Activated CD8-positive, alpha-beta memory T cell treated with anti-CD3 and anti-CD28 coated beads for 4 hours (primary cell): ENCODE measurements around the gene ALG1L2.
"Not testable (repeated sequence)": the region's sequence is repeated elsewhere in the genome, so short reads cannot be mapped to it uniquely, and the experiment has no call there.

Experiments used
- DNase-seq, 2 donors: peaks; one replicate each; pipeline ENCODE4 v3.0.0-alpha.2; 2020; ENCODE audit warnings: low read depth in 2 of 2

Gene ALG1L2

GRCh38 chr3:130122891-130123775, 41.5 kb downstream of the ALG1L2 start:
- DNase-seq: not testable (repeated sequence)

DNA sequence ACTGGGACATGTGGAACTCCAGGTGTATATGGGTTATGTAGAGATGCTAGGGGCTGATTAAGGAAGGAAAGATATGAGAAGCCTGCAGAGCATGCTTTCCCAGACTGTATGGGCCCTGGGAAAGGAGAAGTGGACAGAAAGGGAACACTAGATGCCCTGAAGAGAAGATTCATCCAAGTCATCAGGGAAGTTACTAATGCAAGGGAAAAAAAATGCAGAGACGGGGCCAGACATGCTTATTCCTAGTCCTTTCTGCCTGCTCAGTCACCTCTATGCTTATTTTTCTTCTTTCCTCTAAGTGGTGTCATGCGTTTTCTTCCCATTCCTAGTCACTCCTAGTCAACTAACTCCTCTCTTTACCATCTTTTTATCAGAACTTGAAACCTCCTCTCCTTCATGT, 43.8 kb downstream of the ALG1L2 start:
- DNase-seq: not testable (repeated sequence)

GRCh38 chr3:130136337-130136736, 54.7 kb downstream of the ALG1L2 start:
- DNase-seq: not testable (repeated sequence)

GRCh38 chr3:130137685-130138084, 56.1 kb downstream of the ALG1L2 start:
- DNase-seq: not testable (repeated sequence)

DNA sequence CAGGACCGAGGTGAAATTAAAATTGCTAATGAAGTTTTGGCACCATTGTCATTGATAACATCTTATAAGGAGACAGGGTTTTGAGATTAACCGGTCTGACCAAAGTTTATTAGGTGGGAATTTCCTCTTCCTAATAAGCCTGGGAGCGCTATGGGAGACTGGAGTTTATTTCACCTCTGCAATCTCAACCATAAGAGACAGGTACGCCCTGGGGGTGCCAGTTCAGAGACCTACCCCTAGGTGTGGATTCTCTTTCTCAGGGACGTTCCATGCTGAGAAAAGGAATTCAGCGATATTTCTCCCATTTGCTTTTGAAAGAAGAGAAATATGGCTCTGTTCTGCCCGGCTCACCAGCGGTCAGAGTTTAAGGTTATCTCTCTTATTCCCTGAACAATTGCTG, 57.4 kb downstream of the ALG1L2 start:
- not testable (repeated sequence) for DNase-seq

DNA sequence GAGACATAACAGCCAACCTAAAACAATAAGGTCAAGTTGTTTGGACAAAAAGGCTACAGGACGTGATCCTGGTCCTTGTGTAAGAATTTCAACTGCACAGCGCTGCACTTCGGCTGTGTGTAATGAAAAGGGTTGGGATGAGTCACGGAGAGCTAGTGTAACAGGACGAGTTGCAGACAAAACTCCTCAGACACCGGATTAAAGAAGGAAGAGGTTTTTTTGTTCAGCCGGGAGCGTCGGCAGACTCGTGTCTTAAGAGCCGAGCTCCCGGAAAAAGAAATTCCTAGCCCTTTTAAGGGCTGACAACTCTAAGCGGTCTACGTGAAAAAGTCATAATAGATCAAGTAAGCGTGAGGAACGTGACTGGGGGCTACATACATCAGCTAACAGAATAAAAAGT, 59.1 kb downstream of the ALG1L2 start:
- not testable (repeated sequence) for DNase-seq

- DNase-seq: not testable (repeated sequence)
These were observed 62.2 kb downstream of the ALG1L2 start for GRCh38 chr3:130143648-130144327.

- not testable (repeated sequence) for DNase-seq
These were observed 62.7 kb downstream of the ALG1L2 start for GRCh38 chr3:130144328-130144650.

DNA sequence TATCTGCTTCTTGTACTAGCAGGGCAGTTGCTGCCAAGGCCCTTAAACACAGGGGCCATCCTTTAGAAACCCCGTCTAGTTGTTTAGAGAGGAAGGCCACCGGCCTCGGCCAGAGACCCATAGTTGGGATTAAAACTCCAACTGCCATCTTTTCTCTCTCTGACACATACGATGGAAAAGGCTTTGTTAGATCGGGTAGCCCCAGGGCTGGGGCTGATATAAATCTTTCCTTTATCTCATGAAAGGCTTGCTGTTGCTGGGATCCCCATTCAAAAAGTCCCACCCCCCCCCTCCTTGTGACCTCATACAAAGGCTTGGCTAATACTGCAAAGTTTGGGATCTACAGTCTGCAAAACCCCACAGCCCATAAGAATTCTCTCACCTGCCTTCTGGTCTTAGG, 63.8 kb downstream of the ALG1L2 start:
- DNase-seq: not testable (repeated sequence)

DNA sequence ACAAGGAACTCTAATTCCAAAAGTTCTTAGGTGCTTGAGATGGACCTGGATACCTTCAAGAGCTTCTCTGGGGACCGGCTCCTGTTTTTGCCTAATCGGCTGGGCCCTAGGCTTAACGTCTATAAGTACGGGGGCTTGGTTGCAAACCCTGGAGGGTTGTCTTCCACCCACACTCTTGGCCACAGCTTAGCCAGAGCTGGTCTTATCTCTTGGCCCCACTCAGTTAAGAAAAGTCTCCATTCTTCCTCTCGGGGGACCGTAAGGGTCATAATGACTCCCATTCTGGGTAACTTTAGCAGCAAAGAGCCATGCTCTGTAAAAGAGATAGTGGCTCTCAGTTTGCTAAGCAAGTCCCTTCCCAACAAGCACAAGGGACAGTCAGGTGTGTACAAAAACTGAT, 64.8 kb downstream of the ALG1L2 start:
- not testable (repeated sequence) for DNase-seq
